Stimulated activated CD4-positive, alpha-beta T cell treated with anti-CD3 and anti-CD28 coated beads, Interleukin-1b, Interleukin-23, amount 100 ng/mL, for 1 hour (primary cell): ENCODE results near the gene C6orf62.
"Not testable (repeated sequence)": the region's sequence is repeated elsewhere in the genome, so short reads cannot be mapped to it uniquely, and the experiment has no call there.

Experiments used
- DNase-seq, 2 donors: peaks; one replicate each; pipeline ENCODE4 v3.0.0-alpha.2; 2020; ENCODE audit warnings: low read depth in 2 of 2

C6orf62 gene

GRCh38 chr6:24719125-24719971 lies at the start of gene C6orf62:
Gene C6orf62, minus strand, starts transcription at chr6:24719154. Its CDS starts 486 bp downstream, at chr6:24718668.
- DNase-seq, result peak in 1 of 2 donors; percentile 30

- no peak for DNase-seq
Observed at GRCh38 chr6:24768361-24768760, 49.4 kb upstream of the C6orf62 start.

DNA sequence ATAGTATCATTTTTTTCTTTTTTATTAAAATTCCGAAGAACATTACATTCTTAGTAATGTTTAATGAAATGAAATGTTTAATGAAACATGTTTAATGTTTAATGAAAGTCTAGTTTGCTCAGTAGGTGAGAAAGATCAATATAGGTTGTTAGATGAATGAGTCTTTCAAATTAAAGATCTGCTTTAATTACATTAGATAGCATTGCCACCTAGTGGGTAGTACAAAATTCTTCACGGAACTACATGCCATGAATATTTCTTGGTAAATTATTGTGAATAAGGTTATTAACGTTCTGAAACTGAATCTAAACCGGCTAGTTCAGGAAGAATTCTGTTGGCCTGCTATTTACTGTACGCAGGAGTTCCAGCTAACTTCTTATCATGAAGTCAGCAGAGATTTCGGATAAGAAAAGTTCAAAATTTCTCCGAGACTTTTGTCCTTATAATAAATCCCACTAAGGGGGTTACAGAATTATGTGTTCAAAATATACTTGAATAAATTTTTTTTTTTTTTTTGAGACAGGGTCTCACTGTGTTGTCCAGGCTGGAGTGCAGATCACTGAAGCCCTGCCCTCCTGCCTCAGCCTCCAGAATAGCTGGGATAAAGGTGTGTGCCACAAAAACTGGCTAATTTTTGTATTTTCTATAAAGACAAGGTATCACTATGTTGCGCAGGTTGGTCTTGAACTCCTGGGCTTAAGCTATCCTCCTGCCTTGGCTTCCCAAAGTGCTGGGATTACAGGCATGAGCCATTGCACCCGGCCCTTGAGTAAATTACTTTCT lies 47.9 kb upstream of the C6orf62 start:
- DNase-seq, result no peak

DNA sequence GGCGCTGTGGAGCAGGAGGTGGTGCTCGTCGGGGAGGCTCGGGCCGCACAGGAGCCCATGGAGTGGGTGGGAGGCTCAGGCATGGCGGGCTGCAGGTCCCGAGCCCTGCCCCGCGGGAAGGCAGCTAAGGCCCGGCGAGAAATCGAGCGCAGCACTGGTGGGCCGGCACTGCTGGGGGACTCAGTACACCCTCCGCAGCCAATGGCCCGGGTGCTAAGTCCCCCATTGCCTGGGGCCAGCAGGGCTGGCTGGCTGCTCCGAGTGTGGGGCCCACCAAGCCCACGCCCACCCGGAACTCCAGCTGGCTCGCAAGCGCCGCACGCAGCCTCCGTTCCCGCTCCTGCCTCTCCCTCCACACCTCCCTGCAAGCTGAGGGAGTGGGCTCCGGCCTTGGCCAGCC lies 47.0 kb upstream of the C6orf62 start:
- DNase-seq, result not testable (repeated sequence)

- DNase-seq, result not testable (repeated sequence)
Observed at GRCh38 chr6:24764833-24765828, 46.2 kb upstream of the C6orf62 start.

DNA sequence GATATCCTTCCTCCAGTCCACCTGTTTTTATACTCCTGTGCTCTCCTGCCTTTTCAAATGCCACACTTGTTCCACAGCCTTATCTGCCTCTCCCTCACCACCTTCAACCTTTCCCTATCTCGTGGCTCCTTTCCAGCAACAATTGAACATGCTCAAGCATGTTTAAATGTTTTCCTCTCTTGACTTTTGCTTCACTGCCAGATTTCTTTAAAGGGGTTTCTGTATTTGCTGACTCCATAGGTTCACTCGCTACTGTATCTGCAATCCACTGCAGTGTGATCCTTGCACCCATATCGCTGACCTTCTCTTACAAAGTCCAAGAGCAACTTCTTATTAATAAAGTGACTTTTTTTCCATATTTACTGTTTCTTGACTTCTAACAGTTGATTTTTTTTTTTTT lies 44.6 kb upstream of the C6orf62 start:
- no peak for DNase-seq

DNA sequence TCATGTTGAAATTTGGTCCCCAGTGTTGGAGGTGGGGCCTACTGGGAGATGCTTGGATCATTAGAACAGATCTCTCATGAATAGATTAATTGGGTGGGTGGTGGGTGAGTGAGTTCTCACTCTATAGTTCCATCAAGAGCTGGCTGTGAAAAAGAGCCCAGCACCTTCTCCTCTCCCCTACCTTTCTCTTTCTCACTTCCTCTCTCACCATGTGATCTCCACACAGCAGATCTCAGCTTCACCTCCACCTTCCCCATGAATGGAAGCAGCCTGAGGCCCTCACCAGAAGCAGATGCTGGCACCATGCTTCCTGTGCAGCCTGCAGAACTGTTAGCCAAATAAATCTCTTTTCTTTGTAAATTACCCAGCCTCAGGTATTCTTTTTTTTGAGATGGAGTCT lies 42.9 kb upstream of the C6orf62 start:
- no peak for DNase-seq

DNA sequence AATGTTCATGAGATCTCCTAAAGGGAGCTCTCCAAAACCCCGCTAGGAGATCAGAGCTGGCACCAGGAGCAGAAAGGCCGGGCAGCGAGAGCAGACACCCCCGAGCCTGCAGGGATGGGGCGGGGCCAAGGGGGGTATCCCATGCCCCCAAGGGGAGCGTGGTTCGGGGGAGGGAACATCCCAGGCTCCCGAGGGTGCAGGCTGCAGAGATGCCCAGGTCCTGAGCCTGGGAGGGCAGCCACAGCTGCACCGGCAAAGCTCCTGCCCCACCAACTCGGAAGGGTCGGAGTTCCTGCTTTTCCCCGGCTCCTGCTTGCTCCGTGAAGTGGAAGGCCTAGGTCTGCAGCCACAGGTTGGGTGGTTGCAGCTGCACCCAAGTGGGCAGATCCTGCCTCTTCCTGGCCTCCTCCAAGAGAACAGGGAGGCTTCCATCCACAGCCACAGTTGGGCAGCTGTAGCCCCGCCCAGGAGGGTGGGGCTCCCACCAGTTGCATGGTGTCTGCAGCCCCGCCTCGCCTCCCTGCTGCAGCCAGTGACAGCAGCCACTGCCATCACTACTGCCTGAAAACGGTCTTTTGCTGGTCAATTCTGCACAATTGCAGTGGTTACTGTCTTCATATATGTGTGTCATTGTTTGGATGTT lies 42.4 kb upstream of the C6orf62 start:
- DNase-seq, result no peak

DNA sequence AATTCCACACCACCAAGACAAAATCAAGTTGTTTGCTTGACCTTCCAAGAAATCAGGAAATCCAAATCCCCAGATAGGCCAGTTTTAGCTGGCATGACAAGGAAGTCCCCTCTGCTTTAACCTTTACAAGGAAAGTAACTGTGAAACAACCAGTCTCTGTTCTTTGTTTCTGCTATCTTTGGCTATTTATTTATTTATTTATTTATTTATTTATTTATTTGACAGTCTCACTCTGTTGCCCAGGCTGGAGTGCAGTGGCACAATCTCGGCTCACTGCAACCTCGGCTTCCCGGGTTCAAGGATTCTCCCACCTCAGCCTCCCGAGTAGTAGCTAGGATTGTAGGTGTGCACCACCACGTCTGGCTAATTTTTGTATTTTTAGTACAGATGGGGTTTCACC lies 41.3 kb upstream of the C6orf62 start:
- DNase-seq, result no peak

DNA sequence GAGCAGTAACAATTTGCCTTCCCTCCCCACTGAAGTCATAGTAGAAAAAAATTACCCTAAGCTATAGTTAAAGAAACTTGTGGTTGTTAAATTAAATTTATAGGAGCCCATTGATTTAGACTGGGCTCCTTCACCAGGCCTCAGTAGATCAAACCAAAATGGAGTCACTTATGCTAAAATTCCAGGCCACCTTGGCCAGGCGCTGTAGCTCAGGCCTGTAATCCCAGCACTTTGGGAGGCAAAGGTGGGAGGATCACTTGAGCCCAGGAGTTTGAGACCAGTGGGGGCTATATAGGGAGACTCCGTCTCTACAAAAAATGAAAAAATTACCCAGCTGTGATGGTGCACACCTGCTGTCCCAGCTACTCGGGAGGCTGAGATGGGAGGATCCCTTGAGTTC lies 40.8 kb upstream of the C6orf62 start:
- no peak for DNase-seq

- no peak for DNase-seq
Observed at GRCh38 chr6:24757611-24758010, 38.7 kb upstream of the C6orf62 start.

DNA sequence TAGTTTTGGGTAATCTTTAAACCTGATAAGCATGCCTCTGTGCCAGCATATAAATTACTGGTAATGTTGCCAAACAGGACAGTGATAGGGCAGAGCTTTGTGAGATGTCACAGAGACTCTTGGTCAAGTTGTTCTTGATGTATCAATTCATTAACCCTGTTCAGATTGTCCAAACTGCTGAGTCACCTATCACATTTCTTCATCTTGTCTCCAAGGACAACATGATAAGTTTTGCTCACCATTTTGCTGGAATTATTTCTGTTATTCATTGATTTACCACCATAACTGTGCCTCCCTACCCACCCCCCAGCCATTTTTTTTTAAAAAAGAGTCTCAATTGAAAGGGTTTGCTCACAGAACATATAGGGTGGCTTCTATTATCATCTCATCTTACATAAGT lies 36.3 kb upstream of the C6orf62 start:
- no peak for DNase-seq

DNA sequence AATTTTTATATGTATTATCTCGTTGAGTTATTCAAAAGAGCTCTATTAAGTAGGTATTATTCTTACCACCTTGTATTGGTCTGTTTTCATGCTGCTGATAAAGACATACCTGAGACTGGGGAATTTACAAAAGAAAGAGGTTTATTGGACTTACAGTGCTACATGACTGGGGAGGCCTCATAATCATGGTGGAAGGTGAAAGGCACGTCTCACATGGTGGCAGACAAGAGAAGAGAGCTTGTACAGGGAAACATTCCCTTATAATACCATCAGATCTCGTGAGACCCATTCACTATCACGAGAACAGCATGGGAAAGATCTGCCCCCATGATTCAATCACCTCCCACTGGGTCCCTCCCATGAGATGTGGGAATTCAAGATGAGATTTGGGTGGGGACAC lies 35.4 kb upstream of the C6orf62 start:
- not testable (repeated sequence) for DNase-seq

GRCh38 chr6:24753545-24753944 lies 34.6 kb upstream of the C6orf62 start:
- DNase-seq, result no peak

DNA sequence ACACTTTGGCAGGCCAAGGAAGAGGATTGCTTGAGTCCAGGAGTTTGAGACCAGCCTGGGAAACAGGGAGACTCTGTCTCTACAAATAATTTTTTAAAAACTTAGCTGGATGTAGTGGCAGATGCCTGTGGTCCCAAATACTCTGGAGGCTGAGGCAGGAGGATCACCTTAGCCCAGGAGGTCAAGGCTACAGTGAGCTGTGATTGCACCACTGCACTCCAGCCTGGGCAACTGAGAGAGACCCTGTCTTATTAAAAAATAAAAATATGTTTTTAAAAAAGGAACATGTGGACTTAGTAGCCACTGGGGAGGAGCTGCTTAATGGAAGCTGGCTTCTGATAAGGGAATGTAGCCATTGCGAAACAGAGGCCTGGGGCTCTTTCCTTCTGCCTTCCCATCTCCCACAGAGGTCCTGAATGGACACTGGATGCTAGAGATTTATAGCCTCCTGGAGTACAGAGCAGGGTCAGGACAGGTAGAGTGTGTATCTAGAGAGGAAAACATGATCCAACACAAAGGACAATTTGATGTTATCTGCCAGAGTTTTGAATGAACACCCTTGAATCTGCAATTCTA lies 34.1 kb upstream of the C6orf62 start:
- no peak for DNase-seq

DNA sequence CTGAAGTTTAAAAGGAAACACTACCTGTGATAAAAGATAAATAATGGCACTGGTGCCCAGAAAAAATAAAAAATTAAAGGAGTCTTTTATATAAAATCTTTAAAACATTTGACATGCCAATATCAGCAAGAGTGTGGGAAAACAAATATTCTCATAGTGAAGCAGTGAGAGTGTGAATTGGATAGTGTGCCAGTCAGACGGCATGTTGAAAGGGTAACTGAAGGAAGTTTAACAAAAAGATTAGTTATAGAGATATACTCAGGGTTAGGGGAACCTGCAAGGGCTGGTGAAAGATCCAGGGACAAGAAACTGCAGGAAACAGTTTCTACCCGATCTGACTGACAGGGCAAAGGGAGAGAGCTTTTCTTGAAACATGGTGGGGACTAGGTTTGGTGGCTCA lies 33.5 kb upstream of the C6orf62 start:
- no peak for DNase-seq

GRCh38 chr6:24750878-24751277 lies 31.9 kb upstream of the C6orf62 start:
- DNase-seq, result not testable (repeated sequence)

DNA sequence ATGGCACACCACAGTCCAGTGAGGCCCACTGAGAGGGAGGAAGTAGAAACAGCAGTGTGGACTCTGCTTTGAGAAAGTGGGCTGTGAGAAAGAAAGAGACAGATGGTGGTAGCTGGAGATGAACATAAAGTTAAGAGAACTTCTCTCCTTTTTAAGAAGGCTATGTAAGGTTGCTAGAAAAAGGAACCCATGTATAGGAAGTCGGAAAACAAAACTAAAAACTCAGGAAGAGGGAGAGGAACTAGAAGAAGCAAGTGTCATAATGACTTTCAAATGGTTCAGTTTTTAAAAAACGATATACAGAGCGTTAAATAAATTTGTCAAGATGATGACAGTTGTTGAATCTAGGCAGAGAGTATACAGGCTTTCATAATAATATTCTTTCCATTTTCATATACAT lies 30.3 kb upstream of the C6orf62 start:
- no peak for DNase-seq

GRCh38 chr6:24744911-24745310 lies 26.0 kb upstream of the C6orf62 start:
- no peak for DNase-seq

- no peak for DNase-seq
Observed at GRCh38 chr6:24743944-24744335, 25.0 kb upstream of the C6orf62 start.
